ENCODE data around the gene FHIT.

DNA sequence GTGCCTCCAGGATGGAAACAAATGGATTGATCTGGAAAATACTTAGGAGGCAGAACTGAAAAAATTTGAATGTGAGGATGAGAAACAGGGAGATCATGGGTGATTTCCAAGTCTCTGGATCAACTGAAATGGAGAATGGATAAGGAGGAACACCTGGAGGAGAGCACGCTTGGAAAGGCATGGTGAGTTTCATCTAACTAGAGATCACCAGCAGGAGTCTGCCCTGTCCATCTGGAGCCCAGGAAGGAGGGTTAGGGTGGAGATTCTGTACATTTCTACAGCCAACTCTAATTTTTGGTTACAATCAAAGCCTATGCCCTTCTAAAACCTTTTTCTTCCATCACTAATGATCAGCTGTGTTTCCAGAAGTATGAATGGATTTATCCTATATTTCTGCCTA is 1205.6 kb downstream of the FHIT start:
- TF ChIP-seq, protein P1, sequence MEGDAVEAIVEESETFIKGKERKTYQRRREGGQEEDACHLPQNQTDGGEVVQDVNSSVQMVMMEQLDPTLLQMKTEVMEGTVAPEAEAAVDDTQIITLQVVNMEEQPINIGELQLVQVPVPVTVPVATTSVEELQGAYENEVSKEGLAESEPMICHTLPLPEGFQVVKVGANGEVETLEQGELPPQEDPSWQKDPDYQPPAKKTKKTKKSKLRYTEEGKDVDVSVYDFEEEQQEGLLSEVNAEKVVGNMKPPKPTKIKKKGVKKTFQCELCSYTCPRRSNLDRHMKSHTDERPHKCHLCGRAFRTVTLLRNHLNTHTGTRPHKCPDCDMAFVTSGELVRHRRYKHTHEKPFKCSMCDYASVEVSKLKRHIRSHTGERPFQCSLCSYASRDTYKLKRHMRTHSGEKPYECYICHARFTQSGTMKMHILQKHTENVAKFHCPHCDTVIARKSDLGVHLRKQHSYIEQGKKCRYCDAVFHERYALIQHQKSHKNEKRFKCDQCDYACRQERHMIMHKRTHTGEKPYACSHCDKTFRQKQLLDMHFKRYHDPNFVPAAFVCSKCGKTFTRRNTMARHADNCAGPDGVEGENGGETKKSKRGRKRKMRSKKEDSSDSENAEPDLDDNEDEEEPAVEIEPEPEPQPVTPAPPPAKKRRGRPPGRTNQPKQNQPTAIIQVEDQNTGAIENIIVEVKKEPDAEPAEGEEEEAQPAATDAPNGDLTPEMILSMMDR (IDR thresholded peaks at IDR 0.05): no peak
- TF ChIP-seq EP300 (IDR thresholded peaks at IDR 0.05): no peak
